Epithelial cell of prostate (primary cell): ENCODE data around the gene KAT6B.
A peak's percentile ranks its signal among the peaks of the same experiment; 100 is the strongest.

Source experiments
- DNase-seq: peaks from one replicate; pipeline ENCODE4 v3.0.0-alpha.2; 2011; ENCODE audit warnings: low read depth, low spot score
- H3K27ac ChIP-seq: fragments of 450-650 bp; 2 replicates; pipeline ENCODE4 v1.5.1; 2017; ENCODE audit warnings: mild to moderate bottlenecking

KAT6B gene

DNA sequence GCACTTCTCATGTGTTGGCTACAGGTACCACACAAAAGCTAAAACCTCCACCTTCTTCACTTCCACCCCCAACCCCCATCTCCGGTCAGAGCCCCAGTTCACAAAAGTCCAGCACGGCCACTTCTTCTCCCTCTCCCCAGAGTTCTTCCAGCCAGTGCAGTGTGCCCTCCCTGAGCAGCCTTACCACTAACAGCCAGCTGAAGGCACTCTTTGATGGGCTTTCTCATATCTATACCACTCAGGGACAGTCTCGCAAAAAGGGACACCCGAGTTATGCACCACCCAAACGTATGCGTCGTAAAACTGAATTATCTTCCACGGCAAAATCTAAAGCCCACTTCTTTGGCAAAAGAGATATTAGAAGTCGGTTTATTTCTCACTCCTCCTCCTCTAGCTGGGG is 149.4 kb downstream of the KAT6B start:
- no peak overlapping the region for H3K27ac ChIP-seq
- DNase-seq, result no peak

DNA sequence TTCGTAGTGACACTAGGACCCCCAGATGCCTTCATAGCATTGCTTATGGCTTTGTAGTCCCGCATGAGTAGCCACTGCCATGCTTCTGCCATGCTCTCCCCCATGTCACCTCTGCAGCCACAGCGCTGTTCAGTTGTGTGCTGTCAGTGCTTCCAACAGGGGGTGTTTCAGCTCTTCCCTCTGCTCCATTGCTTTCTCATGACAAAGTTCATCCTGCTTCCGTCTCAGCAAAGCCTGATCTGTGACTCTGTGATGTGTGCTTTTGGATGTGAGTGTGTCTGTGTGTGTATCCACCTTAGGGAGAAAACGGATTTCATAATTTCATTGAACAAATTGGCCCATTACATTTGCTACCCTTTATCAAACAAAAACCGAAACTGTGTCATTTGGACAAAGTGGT is 150.2 kb downstream of the KAT6B start:
- no peak overlapping the region for H3K27ac ChIP-seq
- no peak for DNase-seq

DNA sequence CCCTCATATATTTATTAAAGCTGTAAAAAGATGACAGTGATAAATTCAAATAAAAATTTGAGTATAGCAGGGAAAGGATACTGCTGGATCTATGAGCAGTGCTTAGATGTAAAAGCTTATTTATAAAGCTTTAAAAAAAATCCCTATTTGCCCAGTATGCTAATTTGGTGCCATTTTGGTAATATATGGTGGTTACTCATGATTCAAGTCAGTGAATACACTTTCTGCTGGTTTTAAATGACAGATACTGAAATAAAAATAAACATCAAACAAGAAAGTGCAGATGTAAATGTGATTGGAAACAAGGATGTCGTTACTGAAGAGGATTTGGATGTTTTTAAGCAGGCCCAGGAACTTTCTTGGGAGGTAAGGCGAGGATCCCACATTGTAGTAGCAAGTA is 150.7 kb downstream of the KAT6B start:
- DNase-seq, result no peak
- no peak overlapping the region for H3K27ac ChIP-seq

DNA sequence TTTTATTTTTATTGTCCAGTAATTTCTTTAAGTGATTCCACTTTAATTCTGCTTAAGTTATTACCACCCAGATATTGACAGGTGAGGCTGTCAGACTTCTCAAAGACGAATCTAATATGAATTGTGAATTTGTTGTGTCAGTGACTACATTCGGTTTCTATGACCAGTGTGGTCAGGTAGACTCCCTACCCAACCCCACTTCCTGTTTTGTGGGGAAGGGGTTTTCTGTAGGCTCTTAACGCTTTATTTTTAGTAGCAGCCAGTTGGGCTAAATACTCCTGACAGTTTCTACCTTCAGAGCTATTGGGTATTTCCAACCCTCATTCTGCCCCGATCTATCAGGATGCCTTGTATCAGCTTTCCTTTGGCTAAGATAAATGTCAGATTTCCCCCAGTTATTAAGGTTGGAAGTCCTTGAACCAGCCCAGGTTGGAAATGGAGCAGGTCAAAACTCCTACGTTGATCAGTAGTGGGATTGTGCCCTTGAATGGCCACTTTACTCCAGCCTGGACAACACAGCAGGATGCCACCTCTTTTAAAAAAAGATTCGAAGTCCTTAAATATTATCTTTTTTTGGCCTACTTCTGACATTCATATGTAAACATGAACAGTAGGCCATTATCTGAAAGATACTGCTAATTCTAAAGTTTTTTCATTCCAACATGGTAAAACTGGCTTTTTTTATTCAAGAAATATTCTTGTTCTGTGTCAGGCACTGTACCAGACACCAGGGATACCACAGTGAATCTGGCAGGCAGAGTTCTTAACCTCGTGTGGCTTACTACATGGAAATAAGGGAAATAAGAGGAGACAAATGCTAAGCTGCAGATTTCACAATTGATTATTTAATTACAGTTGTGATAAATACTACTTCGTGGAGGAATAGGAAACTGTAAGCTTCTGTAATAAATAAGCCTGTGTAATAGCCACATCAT is 151.8 kb downstream of the KAT6B start:
- H3K27ac ChIP-seq, result no peak overlapping the region
- DNase-seq, result no peak

DNA sequence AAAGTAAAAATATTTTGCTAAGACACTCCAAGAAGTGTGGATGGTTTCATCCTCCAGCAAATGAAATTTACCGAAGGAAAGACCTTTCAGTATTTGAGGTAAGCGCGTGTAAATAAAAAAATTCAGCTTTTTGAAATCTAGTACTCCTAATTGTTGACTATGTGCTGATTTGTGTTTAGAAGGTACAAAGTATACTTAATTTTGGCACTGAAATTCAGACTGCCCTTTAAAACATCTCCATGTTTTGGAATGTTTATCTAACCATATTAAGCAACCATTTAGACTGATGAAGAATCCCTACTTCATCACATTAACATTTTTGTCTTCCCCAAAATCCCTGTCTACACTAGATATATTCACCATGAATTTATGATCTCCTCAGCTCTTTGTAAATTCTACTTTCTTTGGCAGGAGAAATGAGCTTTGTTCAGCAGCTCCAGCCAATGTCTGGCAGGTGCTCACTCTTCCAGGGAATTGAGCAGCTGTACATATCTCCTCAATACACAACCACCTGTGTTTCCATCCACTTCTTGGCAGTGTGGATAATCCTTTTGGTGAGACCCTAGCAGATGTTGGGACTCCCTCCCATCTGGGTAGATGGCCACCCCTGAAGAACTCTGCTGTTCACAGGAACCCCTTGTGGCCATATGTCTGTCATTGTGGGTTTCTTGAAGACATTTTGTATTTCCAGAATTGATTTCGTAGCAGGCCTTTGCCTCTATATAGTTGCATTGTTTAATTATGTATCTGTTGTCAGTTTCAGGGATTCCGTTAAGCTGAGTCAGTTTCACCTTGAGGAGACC is 155.6 kb downstream of the KAT6B start:
- DNase-seq, result no peak
- no peak overlapping the region for H3K27ac ChIP-seq

DNA sequence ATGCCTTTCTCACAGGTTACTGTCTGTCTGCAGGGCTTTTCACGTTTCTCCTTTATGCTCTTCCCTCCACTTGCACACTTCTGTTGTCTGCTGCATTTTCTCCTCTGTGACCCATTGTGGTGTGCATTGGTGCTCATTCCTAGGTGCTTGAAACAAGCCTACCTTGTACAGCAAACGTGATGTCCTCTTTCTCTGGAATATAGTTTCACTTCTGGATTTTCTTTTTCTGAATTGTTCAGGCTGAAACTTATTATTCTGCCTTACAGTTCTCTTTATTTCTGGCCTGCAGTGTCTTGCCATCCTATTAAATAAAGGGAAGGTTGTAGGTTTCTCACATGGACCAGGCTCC is 156.2 kb downstream of the KAT6B start:
- no peak for DNase-seq
- H3K27ac ChIP-seq, result no peak overlapping the region

DNA sequence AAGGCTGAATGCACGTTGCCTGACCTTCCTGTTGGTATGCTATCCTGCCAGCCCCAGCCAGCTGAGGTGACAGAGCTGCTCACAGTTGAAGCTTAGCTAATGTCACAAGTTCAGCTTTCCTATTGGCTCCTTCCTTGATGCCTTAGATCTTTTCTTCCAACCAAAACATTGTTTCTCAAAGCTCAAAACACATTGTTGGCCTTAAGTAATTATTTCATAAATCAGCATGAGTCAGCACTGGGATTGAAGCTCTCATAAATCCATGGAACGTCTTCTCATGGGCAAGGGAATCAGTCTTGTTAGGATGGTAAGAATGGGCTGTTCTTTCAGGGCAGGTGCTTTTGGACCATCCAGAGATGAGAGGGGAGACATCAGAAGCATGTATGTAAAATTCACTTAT is 157.0 kb downstream of the KAT6B start:
- no peak overlapping the region for H3K27ac ChIP-seq
- DNase-seq, result no peak

DNA sequence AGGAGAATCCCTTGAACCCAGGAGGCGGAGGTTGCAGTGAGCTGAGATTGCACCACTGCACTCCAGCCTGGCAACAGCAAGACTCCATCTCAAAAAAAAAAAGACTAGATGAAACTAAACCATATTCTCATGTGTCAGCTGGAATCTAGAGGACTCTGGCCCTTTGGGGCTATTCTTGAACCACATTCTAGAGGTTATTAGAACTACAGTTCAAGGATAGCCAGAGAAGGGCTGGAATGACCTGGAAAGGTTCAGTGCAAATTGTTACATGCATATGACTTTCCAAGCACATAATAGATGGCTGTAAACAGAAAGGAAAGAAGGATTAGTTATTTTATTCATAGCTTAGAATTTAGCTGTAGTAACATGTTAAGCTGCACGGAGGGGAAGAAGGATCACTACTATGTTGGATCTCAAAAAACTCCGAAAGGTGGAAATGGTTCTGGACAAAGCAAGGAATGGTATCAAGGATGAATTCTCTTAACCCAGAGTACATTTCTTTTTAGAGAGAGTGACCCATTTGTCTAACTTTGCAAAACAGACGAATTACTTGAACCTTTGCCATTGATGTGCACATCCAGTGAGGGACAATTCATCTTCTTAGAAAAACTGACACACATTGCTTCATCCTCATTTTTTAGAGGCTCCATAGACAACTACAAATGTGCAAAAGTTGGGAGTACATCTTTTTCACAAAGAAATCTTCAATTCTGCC is 161.1 kb downstream of the KAT6B start:
- no peak overlapping the region for H3K27ac ChIP-seq

DNA sequence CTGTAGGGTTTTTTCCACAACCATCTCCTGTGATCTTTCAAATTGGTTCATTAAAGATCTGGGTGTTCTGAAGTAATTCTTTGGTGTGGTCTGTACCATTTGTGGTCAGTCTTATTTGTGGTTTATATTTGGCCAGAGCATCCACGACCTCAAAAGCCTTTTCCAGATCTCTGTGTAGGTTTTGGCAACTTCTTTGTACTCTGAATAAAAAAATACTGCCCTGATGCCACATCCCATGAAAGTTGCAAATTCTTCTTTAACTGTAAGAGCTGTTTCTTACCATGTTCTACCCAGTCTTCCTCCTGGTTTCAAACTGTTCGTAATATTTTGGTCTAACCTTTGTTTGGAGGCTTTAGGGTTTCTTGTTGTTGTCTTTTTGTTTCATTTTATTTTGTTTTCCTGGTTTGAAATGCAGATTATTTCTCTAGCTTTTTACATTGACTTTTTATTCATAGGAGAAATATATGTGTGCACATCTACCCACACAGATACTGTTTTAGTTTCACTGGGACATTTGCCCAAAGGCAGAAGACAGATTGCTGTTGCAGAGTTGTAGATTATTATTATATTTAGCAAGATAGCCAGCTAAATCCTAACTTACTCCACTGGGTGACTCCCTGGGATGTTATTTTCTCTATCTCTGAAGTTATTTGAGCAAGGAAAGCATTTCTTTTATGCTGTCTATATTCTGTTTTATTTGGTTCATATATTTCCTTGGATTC is 161.8 kb downstream of the KAT6B start:
- no peak overlapping the region for H3K27ac ChIP-seq
- no peak for DNase-seq

More for the DNA sequence above, 161.1 kb downstream of the KAT6B start:
- DNase-seq, result no peak

DNA sequence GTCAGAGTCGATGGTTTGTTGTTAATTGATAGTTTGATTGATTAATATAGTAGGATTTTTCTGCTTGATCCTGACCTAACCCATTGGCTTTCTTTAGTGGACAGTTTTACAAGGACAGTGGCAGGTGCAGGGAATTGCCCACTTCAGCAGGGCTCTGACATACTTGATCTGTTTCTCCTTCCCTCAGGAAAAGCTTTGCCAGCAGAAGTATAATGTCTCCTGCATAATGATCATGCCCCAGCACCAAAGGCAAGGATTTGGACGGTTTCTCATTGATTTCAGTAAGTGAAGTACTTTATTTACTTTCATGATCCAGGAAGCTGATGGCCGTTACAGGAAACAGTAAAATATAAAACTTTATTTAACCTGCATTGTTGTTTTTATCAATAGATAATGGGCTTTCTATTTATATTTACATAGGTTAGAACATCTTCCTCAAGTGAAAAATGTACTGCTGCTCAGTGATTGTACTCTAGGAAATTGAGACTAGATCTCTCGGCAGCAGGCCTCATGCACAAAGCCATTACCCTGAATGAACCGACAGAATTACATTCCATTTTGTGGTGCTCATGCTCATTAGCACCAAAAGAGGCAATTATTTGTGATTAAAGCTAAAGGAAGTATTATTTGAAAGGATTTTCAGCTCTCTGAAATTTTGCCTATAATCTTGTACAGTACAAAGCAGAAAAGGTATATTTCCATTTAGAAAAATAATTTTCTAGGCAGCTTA is 162.6 kb downstream of the KAT6B start:
- no peak overlapping the region for H3K27ac ChIP-seq
- DNase-seq, result no peak

DNA sequence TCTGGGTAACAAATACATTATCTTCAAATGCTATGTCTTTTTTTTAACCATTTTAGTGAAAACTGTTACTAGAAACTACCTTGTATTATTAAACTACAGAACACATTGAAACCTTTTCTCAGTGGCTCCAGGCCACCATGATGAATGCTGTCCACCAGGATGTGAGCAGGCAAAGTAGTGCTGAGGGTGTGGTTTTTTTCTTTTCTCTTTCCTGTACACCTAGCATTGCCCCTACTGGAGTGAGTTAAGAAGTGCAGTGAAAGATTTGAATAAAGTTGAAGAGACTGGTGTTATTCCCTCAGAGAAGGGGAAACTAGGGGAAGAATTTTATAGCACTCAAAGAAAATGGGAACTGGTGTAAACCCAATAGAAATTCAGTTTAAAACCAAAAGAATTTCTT is 165.0 kb downstream of the KAT6B start:
- no peak overlapping the region for H3K27ac ChIP-seq
- DNase-seq, result peak; percentile 12

DNA sequence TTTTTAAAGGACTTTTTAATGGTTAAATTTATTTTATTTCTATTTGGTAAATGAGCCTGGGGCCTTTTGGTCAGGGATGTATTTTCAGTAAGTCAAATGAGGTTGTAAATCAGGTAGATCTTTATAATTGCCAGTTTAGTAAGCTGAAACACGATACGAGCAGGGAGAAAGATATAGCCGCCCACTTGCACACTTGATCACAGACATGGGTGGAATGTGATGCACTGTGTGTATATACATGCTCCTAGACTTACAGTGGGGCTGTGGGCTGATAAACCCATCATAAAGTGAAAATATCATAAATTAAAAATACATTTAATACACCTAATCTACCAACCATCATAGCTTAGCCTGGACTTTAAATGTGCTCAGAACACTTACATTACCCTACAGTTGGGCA is 165.7 kb downstream of the KAT6B start:
- no peak for DNase-seq
- H3K27ac ChIP-seq, result no peak overlapping the region

DNA sequence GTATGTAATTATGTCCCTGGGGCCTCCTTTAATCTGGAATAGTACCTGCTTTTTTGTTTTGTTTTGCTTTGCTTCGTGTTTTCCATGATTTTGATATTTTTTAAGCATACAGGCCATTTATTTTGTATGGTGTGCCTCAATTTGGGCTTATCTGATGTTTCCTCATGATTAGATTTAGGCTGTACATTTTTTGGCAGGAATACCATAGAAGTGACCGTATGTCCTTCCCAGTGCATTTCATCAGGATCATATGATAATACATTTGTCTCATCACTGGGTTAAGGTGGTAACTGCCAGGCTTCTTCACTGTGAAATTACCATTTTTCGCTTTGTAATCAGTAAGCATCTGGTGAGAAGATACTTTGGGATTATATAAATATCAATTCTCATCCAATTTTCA is 167.2 kb downstream of the KAT6B start:
- DNase-seq, result no peak
- no peak overlapping the region for H3K27ac ChIP-seq

DNA sequence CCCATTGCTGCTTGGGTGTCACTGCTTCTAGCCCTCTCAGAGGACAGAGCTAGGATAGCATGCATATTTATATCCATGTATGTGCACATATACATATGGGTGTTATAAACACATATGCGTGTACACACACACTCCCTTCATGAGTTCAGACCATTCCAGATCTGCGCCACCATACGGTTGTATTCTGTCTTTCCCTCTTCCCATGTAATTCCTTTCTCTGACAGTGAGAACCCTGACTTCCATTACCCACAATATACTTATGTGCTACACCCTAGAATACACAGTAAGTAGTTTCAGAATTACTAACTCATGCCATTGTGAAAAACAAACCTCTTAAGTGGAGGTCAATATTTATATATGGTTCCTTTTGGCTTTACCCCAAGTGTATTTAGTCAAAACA is 168.5 kb downstream of the KAT6B start:
- DNase-seq, result no peak
- no peak overlapping the region for H3K27ac ChIP-seq

DNA sequence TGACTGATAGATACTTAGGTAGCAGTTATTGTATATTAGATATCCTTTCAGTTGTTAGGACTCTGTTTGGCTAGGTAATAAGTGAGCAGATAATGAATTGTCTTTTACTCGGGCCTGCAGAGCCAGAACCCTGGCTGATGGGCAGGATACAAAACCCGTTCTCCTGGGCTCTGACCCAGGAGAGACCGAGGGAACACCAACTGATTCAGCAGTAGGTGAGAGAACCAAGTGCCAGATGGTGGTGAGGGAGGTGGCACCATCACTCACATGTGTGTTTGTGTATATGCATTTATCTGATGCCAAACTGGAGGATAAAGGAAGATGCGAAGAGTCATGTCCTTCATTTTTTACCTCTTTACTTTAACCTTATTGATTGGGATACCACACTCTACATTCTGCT is 169.4 kb downstream of the KAT6B start:
- DNase-seq, result no peak
- H3K27ac ChIP-seq, result no peak overlapping the region

DNA sequence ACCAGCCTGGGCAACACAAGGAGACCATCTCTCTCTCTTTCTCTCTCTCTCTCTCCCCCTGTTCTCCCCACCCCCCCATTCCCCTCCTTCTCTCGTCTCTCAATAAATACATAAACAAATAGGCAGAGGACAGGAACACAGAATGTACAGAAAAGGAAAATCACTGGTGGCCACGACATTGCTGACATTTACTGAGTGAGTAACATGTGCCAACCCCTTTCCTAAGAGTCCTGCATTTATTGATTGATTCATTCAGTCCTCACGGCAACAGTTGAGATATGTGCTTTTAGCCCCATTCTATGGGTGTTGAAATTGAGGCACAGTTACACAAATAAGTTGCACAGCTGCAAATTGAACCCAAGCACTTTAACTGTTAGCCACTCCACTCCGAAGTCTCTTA is 170.8 kb downstream of the KAT6B start:
- no peak for DNase-seq
- no peak overlapping the region for H3K27ac ChIP-seq

DNA sequence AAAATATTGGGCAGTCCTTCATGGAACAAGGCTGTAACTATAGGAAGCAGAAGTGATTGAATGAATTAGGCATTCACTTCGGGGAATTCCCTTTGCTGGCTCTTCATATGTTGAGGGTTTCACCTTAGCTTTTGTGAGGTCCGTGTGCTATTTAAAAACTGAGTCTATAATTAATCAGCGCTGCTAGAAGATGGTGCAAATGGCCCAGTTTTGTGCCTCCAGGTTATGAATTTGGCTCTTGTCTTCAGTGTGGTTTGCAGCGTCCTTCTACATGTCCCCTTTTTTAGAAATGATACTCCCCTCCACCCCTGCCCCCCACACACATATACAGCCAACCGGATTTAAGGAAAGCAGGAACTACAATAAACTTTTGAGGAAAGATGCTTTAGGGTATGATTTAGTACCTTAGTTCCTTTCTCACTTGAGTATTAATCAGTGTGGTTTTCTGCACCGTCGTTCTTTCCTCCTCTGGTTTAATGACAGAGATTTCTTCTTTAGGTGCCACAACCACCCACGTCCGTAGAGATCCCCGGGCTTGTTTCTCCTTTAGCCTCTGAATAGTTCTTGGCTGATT is 174.4 kb downstream of the KAT6B start:
- DNase-seq, result no peak
- H3K27ac ChIP-seq, result no peak overlapping the region

DNA sequence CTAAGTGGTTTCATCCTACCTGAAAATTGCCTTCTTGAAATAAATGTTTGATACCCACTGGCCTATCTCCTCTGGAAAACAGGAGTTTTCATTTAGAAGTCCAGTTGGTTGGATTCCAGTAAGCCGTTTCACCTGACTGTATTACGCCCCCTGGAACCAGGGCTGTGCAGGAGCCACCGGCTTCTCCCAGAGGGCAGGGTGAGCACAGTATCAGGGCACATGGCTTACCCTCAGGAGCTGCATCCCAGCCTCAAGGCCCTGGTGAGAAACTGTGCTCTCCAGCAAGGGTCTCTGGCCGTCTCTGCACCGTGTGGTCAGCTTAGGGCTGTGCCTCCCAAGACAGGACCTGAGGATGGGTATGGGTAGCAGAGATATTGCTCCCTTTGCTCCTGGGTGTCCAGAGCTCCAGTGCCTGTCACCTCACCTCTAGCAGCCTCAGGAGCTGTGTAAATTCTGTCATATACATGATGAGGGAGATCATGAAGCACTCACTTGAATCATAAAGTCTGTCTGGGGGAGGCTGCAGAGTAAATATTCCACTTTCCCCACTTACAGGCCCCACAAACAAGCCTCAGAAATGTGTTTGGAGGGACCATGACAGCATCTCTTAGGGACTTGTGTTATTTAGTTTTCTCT is 175.4 kb downstream of the KAT6B start:
- no peak overlapping the region for H3K27ac ChIP-seq
- no peak for DNase-seq

DNA sequence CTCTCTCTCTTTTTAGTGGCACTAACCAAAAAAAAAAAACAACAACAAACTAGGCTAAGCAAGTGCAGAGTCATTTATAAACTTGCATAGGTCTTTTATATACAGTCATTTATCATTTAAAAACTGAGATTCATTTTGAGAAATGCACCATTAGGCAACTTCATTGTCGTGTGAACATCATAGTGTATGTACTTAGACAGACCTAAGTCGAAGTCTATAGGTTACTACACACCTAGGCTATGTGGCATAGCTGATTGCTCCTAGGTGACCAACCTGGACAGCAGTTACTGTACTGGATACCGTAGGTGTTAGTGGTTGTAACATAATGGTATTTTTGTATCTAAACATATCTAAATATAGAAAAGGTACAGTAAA is 175.9 kb downstream of the KAT6B start:
- H3K27ac ChIP-seq, result no peak overlapping the region
- no peak for DNase-seq
